Muscle of back (tissue), 11 donors: Measurements from ENCODE around the gene TTBK1. TPM values are rescaled to one million over a fixed set of nuclear protein-coding genes. Genes with fewer than 3 reads are reported as not detected.
A peak's percentile ranks its signal among the peaks of the same experiment; 100 is the strongest.

Experiments
- DNase-seq, 3 donors: peaks; one replicate each; pipeline versions ENCODE4 v3.0.0 to v3.0.0-alpha.2; 2013
- polyA plus RNA-seq, 10 donors: library from polyadenylated mRNA; unstranded; fragments of 120-200 nt; gene quantifications; one replicate each; pipeline ENCODE4 v1.2.1, GENCODE V29; 2013; ENCODE audit not compliant: insufficient read length in 10 of 10

TTBK1 gene
- polyA plus RNA-seq, 10 donors = 0.03 to 0.07 (median 0.05) TPM; not detected in 1

DNA sequence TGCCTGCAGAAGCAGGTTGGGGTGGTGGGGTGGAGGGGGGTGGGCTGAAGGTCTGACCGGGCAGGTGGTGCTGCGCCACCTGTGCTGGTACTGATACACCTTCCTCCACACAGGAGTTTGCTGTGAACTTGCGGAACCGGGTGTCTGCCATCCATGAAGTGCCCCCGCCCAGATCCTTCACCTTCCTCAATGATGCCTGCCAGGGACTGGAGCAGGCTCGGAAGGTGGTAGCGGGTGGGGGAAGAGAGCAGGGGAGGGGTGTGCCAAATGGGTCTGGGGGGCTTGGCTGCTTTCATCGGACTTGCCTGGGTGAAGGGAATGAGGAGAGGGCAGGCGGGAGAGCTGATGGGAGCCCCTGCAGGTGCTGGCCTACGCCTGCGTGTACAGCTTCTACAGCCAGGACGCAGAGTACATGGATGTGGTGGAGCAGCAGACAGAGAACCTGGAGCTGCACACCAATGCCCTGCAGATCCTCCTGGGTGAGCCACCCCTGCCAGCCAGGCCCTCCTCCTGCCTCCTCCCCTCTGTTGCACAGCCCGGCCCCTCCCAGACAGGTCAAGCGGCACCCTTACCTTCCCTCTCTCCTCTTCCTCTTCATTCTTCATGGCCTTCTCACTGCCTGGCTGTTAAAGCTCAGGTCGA lies 20.7 kb upstream of the TTBK1 start:
- DNase-seq = no peak

DNA sequence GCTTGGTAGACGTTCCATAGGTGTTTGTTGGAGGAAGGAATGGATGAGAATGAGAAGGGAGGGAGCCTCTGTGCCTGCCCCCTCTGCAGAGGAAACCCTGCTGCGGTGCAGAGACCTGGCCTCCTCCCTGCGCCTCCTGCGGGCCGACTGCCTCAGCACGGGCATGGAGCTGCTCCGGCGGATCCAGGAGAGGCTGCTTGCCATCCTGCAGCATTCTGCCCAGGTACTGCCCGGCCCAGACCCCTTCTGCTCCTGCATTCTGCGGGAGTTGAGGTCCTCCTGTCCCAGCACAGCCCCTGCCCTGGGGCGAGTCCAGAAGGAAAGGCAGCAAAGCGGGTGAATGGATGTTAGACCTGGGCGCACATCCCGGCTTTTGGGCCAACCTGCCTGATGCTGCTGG lies 20.1 kb upstream of the TTBK1 start:
- DNase-seq = no peak

DNA sequence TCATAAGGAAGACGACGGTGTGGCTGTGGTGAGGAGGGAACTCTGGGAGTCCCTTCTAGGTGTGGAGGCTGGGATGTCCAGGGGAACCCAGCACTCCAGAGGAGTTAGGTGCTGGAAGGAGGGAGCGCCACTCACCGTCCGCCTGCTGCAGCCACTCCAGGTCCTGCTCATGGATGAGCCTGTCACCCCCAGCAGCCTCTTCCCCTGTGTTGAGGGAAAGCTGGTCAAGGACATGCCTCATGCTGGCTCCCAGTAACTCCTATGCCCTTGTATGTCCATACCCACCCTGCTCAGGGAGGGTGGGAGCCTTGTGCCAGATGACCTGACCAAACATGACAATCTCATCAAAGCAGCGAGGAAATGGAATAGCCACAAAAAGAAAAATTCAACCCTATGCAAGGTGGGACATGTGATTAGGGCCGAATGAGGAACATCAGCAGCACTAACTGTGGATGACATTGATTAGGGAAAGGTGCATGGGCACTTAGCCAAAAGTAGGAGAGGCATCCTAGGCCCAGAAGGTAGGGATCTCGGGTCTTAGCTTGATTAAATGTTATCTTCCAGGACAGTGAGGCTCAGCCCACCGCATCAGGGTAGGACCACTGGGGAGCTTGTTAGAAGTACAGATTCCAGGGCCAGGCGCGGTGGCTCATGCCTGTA lies 17.0 kb upstream of the TTBK1 start:
- DNase-seq = no peak

DNA sequence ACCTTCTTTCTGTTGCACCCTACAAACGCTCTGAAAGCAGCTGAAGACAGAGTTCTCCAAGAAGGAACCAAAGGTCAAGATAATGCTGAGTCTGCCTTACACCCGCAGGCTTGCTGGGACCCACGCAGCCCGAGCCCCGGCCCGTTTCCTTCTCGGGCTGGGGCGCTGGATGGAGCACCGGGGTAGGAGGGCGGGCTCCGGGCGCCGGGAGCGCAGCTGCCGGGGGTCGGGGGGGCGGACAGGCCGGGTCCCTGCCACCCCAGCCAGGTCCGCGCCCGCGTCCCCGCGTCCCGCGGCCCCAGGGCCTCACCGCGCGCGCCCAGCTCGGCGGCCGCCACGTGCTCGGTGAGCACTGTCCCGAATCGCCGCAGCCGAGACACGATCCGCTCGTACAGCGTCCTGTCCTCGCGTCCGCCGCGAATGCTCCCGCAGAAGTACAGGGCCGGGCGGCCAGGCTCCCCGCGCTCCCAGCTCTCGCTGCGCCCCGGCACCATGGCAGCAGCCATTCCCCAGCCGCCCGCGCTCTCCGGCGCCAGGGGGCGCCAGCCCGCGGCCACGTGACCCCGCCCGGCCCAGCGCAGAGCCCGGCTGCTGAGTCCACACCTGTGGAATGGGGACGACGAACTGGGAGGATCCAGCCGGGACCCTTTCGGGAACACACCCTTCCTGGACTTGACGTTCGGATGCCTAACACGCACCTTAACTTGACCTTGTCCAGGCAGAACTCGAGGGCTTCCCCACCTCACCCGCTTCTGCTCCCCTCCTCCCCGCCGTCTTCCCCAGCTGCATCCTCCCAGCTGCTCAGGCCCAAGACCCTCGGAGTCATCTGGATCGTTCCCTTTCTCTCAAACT lies 14.1 kb upstream of the TTBK1 start, which contains the start of gene DNPH1:
Gene DNPH1, minus strand, starts transcription at position 531 of the 852 bp plus-strand sequence. Its CDS starts 25 bp downstream, at position 506.
- peak; percentile 68 to 93 (median 86) for DNase-seq

DNA sequence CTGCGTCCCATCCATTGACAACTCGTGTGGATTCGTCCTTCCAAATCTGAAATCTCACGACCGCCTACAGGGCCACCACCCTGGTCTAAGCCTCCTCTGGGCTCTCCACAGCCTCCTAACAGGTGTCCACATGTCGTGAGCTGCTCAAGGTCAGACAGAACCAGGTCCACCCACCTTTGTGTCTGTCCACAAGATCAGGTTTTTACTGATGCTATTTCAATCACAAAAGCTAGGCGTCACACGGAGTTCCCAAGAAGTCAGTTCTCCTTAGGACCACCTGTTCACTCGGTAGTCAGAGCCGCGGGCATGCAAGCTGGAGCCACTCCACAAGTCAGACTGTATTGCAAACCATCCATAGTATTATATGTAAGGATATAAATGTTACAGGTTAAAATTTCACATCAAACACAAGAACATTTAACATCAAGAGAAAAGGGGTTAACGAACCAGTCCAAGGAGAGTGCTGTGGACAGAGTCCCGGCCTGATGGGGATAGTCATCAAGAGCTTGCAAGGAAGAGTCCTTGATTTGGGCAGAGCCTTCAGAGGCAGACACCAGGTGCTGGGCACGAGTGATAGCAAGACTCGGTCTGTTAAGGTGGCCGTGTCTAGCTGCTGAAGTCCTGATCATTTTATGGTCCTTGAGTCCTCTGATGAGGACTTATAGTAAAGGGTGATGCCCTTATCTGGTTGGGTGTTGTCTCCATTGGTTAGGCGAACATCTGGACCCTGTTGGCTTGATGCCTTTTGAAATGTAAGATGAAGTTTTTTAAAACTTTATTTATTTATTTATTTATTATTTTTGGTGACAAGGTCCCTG lies 13.3 kb upstream of the TTBK1 start:
- DNase-seq = no peak

DNA sequence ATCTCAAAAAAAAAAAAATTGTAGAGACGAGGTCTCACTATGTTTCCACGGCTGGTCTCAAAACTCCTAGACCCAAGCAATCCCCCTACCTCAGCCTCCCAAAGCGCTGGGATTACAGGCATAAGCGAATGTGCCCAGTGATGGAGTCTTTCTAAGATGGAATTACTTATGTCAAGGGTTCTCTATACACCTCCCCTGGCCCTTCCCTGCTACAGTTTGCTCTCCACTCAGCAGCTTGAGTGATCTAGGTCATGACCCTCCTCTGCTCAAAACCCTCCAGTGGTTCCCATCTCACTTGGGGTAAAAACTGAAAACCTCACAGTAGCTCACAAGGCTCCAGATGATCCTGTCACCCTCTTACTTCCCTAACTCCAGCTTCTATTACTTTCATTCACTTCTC lies 12.2 kb upstream of the TTBK1 start:
- no peak for DNase-seq

DNA sequence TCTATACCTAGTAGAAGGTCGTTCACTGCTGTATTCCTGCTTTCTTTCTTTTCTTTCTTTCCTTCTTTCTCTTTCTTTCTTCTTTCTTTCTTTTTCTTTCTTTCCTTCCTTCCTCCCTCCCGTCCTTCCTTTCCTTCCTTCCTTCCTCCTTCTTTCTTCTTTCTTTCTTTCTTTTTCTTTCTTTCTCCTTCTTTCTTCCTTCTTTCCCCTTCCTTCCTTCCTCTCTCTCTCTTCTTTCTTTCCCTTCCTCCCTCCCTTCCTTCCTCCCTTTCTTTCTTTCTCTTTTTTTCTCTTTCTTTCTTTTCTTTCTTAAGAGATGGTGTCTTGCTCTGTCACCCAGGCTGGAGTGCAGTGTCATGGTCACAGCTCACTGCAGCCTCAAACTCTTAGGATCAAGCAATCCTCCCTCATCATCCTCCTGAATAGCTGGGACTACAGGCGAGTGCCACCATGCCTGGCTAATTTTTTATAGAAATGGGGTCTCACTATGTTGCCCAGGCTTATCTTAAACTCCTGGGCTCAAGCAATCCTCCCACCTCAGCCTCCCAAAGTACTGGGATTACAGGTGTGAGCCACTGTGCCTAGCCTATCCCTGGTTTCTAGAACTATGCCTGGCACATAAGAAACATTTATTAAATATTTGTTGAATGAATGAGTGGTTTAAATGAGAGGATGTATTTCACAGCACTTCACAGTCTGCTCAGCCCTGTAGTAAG lies 11.4 kb upstream of the TTBK1 start:
- no peak for DNase-seq

DNA sequence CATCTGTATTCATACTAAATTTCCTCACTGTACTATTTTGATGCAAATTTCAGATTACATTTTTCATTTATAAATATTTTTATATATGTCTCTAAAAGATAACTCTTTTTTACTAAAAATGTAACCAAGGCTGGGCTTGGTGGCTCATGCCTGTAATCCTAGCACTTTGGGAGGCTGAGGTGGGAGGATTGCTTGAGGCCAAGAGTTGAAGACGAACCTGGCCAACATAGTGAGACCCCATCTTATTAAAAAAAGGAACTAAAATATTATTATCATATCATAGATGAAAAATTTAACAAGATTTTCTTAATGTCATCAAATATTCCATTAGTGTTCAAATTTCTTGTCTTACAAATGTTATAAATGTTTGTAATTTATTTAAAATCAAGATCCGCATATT lies 7.4 kb upstream of the TTBK1 start:
- DNase-seq = no peak

DNA sequence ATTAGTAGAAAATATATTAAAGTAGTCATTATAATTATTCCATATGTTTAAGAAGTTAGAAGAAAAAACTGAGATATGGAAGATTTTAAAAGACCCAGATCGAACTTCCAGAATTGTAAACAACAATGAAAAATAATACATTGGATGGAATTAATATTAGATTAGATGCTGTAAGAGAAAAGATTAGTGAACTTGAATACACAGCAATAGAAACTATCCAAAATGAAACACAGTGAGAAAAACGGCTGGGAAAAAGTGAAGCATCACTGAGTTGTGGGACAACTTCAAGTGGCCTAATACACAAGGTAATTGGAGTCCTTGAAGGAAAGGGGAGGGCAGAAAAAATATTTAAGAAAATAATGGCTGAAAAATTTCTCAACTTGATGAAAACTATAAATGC lies 4.2 kb upstream of the TTBK1 start:
- DNase-seq = no peak

DNA sequence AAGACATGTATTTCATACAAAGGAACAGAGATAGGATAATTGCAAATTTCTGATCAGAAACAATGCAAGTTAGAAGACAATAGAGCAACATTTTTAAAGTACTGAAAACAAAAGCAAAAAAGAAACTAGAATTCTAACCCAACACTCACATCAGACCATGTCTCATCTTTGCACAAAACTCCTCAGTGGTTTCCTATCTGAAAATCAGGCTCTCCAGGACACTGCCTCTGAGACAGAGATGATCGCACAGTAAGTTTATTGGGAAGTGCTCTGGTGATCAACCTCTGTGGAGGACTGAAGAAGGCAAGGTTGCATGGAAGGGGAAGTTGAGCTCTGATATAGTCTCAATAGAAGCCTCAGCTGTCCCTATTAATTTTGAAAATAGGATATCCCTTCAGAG lies 2.3 kb upstream of the TTBK1 start:
- DNase-seq = no peak

DNA sequence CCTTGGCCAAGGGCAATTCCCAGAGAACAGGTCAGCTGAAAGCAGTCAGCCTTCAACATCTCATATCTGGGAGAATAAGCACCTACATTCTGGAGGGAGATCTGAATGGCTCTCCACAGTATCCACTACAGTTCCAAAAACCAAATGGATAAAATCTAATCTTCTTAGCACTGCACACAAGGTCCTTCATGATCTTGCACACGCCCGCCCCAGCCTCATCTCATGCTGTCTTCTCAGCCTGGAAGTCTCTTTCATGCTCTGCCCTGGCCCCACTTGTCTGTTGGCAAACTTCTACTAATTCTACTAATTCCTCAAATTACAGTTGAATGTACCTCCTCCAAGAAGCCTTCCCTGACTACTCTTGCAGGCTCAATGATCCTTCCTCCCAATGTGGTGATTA lies 1.8 kb upstream of the TTBK1 start:
- no peak for DNase-seq

DNA sequence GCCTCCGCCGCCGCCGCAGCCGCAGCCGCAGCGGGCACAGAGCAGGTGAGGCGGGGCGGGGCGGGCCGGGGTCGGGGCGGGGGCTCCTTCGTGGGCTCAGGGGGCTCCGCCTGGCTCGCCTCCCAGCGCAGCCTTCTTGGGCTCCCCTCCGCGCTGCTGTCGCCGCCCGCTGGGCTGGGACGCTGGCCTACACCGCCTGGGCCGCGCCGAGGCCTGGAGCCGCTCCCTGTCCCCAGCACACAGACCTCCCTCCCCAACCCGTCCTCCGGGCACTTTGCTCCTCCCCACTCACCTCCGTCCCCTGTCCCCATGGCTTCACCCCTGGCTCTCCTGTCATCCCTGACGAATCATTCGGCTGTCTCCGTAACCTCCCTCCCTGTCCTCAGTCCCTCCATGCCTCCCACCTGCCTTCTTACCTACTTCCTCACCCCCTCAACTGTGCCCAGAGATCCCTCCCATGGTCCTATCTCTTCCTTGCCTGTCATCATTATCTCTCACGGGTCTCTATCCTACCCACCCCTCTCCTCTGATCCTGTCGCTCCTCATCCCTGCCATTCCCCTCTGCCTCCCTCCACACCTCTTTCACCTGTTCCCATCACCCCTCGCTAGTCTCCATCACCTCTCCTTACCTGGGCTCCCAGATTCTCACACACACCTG lies 512 bp downstream of the TTBK1 start:
- DNase-seq = no peak

DNA sequence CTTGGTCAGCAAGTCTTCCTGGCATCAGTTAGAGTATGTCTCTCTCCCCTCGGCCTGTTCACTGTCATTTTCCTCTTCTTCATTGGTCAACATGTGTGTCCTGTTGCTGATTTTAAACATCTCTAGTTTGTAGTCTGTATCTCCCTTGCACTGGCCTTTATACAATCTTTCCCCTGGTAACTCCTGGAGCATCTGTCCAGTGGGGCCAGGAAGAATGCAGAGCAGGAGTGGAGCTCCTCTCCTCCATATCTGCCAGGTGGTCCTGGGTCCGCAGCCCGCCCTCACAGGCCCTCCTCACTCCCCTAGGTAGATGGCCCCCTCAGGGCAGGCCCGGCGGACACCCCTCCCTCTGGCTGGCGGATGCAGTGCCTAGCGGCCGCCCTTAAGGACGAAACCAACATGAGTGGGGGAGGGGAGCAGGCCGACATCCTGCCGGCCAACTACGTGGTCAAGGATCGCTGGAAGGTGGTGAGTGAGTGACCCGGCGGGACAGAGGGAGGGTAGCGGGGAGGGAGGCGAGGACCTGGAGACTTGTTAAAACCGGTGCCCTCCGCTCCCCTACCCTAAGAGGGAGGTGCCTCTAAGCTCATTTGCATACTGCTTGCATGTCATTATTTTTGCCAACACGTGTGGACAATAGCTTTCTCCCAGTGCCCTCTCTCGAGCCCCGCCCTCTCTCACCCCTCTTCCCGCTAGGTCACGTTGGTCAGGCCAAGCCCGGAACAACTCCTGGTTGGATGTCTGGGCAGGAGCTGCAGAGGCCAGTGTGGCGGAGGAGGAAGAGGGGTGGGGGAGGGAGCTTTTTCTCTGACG lies 3.2 kb downstream of the TTBK1 start:
- no peak for DNase-seq

DNA sequence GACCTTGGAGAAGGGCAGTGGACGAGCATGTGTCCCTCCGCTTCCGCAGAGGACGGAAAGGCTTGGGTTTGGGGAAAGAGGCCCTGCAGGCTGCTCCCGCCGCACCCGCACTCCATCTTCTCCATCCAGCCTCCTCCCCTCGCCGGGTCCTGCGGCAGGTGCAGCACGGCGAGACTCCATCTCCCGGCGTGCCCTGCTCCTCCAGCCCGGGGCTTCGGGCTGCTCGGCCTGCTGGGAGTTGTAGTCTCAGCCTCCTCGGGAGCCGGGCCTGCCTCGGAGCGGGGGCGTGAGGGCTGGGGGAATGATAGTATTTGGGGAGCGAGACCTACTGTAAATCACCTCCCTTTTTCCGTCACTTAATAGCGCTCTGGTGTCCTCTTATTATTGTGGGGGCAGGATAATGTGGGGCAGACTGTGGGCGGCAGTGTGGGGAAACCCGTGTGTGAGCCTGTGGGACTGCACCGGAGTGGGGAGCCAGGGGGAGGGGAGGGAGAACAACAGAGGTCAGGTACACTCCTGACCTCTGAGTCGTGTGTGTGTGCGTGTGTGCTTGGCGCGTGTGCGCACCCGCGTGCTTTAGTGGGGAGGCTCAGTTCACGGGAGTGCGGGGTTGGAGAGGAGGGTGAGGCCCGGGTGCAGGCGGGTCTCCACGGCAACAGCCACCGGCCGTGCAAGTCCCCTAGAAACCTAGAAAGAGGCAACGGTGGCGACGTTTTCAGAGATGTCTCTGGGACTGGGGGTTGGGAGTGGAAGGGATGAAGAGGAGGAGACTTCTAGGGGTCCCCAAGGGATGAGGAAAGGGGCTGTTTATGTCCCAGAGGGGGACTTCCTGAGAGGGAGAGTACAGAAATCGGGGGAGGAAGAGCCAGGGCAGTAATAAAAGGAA lies 4.1 kb downstream of the TTBK1 start:
- DNase-seq = peak; percentile 18 to 84 (median 61)

DNA sequence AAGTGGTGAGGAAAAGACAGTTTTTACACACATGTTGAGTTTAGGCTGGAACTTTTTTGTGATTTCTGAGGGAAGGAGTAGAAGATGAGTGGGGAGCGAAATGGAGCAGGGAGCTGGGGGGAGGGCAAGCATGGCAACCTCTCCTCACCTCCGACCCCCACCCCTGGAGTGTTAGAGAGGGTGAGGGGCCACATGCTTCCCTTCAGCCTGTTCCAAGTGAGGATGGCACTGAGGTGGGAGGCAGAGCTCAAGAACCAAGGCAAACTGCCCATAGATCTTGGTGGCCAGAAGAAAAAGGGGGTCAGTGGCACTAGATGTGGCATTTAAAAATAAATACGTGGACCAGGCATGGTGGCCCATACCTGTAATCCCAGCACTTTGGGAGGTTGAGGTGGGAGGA lies 4.8 kb downstream of the TTBK1 start:
- no peak for DNase-seq

DNA sequence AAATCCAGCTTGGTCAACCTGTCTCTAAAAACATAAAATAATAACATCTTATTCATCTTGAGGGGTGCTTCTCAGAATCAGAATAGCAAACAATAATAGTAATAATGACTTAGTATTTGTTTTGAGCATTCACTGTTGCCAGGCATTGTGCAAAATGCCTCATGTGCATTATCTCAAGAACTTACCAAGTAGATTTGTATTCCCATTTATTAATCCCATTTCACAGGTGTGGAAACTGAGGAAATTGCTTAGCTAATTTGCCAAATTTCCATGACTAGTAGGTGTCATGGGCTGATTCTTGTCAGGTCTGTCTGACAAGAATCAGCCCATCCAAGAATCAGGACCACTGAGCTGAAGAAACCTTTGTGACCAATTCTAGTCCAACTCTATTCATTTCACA lies 5.5 kb downstream of the TTBK1 start:
- no peak for DNase-seq

DNA sequence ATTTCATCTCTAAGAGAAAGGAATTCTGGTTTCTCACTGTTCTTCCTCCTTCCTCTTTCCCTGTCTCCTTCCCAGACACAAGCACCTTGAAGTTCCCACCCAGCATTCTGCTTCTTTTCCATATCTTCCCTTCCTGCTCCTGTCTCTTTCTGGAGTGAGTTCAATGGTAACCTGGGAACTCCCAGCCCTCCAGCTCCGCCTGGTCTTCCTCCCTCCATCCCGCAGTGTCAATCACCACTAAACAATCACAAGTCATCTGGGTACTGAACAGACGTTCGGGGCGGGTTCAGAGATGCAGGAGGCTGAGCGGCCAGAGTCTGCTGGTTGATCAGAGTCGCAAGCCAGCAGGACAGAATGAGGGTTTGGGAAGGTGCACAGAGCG lies 7.7 kb downstream of the TTBK1 start:
- no peak for DNase-seq

DNA sequence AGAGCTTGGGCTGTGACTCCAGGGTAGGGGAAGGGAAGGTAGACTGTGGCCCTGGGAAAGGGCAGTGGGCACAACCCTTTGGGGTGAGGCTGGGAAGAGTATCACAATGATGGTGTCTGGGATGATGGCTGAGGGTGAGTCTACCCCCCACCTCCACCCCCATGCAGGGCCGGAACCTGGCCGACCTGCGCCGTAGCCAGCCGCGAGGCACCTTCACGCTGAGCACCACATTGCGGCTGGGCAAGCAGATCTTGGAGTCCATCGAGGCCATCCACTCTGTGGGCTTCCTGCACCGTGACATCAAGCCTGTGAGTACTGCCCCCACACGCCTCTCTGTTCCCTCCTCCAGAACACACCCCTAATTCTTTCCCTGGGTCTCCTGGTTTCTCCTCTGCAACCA lies 10.1 kb downstream of the TTBK1 start:
- DNase-seq = no peak
